T-helper 2 cell treated with Interferon-gamma antibody and Interleukin-4, amounts not matched to agents 100 ng/mL and 5 ng/mL, for 36 hours (primary cell): ENCODE results near the gene ST6GALNAC6. TPM values are rescaled to one million over a fixed set of nuclear protein-coding genes. Genes with fewer than 3 reads are reported as not detected.

ENCODE experiments used
- intact Hi-C: fragments of 100-400 bp; cut with micrococcal nuclease; formaldehyde crosslinking; loops from one replicate; pipeline ENCODE4 v1.15.1; 2023
- total RNA-seq: library from RNA; stranded (reverse); gene quantifications from 2 replicates; pipeline ENCODE4 v1.2.3, GENCODE V29; 2022

The ST6GALNAC6 gene
- 91.4 and 96.1 TPM in 2 replicates for total RNA-seq

DNA sequence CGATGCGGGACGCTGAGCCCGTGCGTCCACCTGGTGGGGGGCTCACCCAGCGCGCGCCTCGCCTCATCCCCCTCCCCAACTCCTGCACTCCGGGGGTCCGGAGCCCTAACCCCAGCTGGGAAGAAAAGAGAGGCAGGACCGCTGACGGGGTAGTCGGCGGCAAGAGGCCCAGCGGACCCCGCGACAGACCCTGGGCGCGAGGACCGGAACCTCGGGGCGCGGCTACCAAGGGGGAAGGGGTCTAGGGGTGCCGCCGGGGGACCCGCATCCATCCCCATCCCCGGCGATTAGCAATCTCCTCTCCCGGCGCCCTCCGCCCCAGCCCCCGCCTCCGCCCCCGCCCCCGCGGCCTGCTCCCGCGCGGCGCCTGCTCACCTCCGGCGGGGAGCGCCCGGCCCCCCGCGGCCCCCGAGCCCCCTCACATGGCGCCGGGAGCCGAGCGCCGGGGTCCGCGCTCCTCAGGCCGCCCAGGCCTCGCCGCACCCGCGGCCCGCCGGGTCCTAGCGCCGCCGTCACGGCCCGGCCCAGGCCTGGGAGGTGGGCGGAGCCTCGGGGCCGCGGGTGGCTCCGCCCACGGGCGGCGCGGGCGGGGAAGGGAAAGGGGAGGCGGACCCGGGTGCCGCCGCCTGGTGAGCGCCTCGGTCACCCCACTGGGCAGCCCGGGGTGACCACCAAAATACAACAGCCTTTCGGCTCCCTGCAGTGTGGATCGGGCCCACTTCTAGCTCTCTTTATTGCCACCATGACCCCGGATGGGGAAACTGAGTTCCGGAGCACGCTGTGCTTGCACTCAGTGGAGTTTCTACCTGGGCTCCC, at the start of gene ST6GALNAC6:
TSS of gene ST6GALNAC6 (minus strand) at position 476 of the 816 bp plus-strand sequence. CDS start 1,622 bp downstream, outside the sequence.
- intact Hi-C loops = loop anchor here (1.0 kb wide), 1 partner anchor 18 kb away; the partner anchor contains the start of gene ST6GALNAC4

GRCh38 chr9:127947841-127948710, 48.7 kb upstream of the ST6GALNAC6 start:
- intact Hi-C loops = no loop called here

- intact Hi-C loops = no loop called here
Observed at GRCh38 chr9:127946728-127947127, 47.3 kb upstream of the ST6GALNAC6 start.

GRCh38 chr9:127945942-127946341, 46.5 kb upstream of the ST6GALNAC6 start:
- intact Hi-C loops = no loop called here

DNA sequence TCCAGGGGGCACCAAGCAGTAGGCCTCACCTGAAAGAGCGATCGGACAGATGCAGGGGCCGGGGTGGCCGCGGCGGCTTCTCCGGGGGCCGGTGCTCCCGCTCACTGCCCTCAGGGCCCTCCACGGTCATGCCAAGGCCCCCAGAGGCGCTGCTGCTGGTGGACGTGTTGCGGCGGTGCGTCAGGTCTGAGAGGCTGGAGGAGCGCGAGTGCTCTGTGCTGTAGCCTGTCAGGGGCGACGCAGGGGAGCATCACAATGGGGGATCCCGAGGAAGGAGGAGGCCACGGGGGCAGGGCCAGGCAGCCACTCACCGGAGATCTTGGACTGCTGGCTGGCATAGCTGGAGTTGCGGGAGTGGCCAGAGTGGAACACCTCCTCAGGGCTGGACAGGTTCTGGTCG, 45.9 kb upstream of the ST6GALNAC6 start:
- intact Hi-C loops = no loop called here

- intact Hi-C loops = no loop called here
Observed at GRCh38 chr9:127944586-127945218, 45.3 kb upstream of the ST6GALNAC6 start.

GRCh38 chr9:127943731-127944144, 44.3 kb upstream of the ST6GALNAC6 start:
- intact Hi-C loops = loop anchor here (1.0 kb wide), 1 partner anchor 92 kb away; no protein-coding TSS in a partner anchor

GRCh38 chr9:127943011-127943662, 43.7 kb upstream of the ST6GALNAC6 start:
- intact Hi-C loops = loop anchor here (1.0 kb wide), 1 partner anchor 92 kb away; no protein-coding TSS in a partner anchor

DNA sequence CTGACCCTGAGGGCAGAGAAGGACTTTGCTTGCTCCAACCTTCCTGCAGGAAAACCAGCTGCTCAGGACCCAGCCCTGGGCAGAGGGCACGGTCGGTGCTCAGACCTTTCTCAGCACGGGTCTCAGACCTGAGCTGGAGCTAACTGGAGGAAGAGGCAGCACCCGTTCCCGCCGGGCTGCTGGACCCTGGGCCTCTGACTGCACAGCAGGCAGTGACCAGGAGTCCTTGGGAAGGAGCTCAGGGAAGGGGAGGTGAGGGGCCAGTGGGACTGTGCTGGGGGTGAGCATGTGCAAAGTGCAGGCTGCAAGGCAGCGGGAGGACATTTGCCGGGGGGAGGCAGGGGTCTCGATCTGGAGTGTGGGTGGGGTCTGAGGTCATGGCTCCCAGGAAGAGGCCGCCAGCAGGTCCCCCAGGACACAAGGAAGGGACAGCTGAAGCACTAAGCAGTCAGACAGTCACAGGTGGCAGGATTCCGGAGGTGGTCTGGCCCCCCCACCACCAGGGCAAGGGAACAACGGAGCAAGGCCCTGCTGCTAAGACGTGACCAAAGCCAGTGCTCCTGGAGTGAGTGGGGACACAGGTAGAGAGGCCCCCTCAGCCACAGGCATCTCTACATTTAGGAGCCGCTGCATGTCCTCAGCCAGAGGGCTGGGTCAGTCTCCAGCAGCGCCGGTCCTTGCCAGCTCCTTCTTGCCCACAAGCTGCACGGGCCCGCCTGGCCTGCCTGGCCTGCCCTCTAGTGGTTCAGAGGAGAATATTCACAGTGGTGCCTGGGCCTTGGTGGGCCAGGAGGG, 43.0 kb upstream of the ST6GALNAC6 start:
- intact Hi-C loops = loop anchor here (1.0 kb wide), 1 partner anchor 93 kb away; no protein-coding TSS in a partner anchor

- intact Hi-C loops = no loop called here
Observed at GRCh38 chr9:127941961-127942215, 42.5 kb upstream of the ST6GALNAC6 start.

DNA sequence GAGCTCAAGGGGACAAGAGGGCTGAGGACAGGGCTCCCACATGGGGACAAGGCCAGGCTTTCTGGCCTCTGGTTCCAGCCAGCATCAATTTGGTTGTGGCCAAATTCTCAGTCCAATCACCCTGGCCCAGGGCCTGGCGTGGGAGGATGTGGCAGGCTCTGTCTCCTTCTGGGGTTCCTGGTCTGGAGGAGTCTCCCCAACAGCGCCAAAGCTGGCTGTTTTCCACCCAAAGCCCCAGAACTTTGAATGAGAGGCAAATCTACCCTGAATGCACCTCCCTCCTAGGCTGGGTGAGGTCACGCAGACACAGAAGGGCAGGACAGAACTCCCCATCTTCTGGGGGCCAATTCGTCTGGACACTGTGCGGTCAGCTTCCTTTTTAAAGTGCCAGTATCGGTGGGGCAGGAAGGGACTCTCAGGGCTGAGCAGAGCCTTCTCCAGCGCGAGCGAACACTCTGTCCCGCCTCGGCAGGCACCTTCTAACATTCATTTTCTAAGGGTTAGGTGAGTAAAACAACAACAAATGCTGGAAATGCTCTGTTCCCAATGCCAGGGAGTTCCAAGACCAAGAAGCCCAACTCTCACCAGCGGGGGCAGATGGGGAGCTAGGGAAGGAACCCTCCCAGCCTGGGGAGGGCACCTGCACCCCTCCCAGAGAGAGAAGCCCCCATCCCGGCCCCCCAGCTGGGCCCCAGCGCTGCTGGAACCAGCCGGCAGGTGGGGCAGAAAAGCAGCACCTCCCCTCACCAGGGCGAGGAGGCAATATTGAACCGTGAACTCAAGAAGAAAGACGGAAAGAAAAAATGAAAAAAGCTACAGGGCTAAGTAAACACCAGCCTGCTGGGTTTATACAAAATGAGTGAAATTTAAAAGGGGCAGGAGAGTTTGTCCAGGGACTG, 41.9 kb upstream of the ST6GALNAC6 start:
- intact Hi-C loops = no loop called here

DNA sequence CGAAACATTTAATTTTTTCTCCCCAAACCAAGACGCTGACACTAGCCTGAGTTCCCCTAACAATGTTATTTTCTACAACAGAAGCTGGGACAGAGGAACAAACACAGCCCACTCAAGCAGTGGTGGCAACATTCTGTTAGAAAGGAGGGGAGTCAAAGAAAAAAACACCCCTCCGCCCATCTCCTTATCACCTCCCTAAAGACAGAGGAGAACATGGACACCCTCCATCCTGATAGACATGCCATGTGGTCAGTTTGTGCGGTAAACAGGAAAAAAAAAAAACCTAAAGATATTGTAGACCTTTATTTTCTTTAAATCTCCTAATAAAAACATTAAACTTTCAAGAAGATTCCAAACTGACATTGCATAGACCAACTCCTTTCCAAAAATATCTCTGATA, 41.2 kb upstream of the ST6GALNAC6 start:
- intact Hi-C loops = no loop called here

GRCh38 chr9:127938298-127938690, 38.9 kb upstream of the ST6GALNAC6 start:
- intact Hi-C loops = loop anchor here (5.0 kb wide), 2 partner anchors 189 to 339 kb away; partner anchors contain the start of genes GOLGA2, PTGES2 and SWI5

GRCh38 chr9:127937388-127938297, 38.2 kb upstream of the ST6GALNAC6 start, which contains the start of gene DPM2:
DPM2 (minus strand) TSS chr9:127937854; CDS start chr9:127937820, 34 bp downstream.
- intact Hi-C loops = loop anchor here (2.0 to 5.0 kb wide), 4 partner anchors 33 to 340 kb away; partner anchors contain the start of genes EEIG1, GOLGA2, PTGES2 and SWI5

DNA sequence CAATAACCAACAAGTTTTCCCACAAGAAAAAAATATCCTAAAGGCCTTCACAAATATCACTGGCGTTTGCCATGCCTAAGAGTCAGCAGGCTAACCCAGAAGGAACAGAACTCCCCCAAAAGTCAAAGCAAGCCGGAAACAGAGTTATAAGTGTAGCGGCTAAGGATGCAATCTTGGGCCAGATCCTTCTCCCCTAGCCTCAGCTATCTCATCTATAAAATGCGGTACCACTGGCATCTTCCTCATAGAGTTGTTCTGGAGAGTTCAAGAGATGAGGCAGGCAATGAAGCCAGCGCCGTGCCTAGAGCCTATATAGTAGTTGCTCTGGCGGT, 37.6 kb upstream of the ST6GALNAC6 start:
- intact Hi-C loops = loop anchor here (2.0 to 5.0 kb wide), 4 partner anchors 34 to 340 kb away; partner anchors contain the start of genes EEIG1, GOLGA2, PTGES2 and SWI5

DNA sequence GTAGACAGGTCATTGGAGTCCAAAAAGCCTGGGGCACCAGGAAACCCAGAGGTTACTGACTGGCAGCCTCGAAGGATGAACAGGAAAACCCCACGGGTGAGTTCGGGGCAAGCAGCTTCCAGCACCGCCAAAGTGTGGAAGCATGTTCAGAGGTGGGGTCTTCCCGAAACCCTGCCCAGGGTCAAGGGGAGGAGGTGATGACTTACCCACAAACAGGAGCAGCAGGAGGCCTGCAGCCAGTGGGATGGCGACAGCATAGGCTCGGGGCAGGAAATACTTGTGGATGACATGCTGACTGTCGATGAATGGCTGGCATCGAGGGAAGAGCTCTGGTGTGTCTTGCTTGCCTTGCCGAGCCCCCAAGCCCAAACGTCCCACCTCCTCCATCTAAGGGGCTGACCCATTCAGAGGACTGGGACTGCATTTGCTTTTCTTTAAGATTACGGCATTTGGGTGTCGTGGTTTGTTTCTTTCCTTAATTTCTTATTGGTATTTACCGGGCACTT, 37.0 kb upstream of the ST6GALNAC6 start:
- intact Hi-C loops = loop anchor here (2.0 to 5.0 kb wide), 4 partner anchors 34 to 341 kb away; partner anchors contain the start of genes EEIG1, GOLGA2, PTGES2 and SWI5

GRCh38 chr9:127935765-127936221, 36.4 kb upstream of the ST6GALNAC6 start:
- intact Hi-C loops = loop anchor here (2.0 to 5.0 kb wide), 4 partner anchors 35 to 342 kb away; partner anchors contain the start of genes EEIG1, GOLGA2, PTGES2 and SWI5
